HL-60 (cell line): ENCODE data around the gene ADAMTSL3.

Experiments
- CTCF ChIP-seq: IDR thresholded peaks from one replicate; pipeline ENCODE4 v1.5.1; 2011; ENCODE audit warnings: low read length, control low read depth, inconsistent platforms; ENCODE audit not compliant: insufficient read depth
- GABPA ChIP-seq: IDR thresholded peaks from 2 replicates; pipeline ENCODE4 v1.6.1; 2012; ENCODE audit warnings: low read depth
- POLR2AphosphoS5 ChIP-seq: IDR thresholded peaks from 2 replicates; pipeline ENCODE4 v1.6.1; 2012; ENCODE audit warnings: low read depth
- TF ChIP-seq, protein P1 (sequence below): IDR thresholded peaks from 2 replicates; pipeline ENCODE4 v1.6.1; 2012; ENCODE audit warnings: low read depth; ENCODE audit not compliant: insufficient replicate concordance

DNA sequence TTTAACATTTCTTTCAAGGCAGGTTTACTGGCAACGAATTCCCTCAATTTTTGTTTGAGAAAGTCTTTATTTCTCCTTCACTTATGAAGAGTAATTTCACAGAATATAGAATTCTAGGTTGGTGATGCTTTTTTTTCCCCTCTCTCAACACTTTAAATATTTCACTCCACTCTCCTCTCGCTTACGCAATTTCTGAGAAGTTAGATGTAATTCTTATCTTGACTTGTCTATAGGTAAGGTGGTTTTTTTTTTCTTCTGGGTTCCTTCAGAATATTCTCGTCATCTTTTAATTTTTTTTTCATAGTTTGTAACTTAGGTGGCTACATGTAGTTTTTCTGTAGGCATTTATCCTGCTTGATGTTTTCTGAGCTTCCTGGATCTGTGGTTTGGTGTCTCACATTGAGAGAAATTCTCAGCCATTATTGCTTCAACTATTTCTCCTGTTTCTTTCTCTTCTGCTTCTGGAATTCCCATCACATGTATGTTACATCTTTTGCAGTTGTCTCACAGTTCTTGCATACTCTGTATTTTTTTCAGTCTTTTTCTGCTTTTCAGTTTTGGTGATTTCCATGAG, 392.2 kb downstream of the ADAMTSL3 start:
- TF ChIP-seq CTCF (no peak), POLR2AphosphoS5 (no peak), GABPA (no peak)
- TF ChIP-seq, protein P1, sequence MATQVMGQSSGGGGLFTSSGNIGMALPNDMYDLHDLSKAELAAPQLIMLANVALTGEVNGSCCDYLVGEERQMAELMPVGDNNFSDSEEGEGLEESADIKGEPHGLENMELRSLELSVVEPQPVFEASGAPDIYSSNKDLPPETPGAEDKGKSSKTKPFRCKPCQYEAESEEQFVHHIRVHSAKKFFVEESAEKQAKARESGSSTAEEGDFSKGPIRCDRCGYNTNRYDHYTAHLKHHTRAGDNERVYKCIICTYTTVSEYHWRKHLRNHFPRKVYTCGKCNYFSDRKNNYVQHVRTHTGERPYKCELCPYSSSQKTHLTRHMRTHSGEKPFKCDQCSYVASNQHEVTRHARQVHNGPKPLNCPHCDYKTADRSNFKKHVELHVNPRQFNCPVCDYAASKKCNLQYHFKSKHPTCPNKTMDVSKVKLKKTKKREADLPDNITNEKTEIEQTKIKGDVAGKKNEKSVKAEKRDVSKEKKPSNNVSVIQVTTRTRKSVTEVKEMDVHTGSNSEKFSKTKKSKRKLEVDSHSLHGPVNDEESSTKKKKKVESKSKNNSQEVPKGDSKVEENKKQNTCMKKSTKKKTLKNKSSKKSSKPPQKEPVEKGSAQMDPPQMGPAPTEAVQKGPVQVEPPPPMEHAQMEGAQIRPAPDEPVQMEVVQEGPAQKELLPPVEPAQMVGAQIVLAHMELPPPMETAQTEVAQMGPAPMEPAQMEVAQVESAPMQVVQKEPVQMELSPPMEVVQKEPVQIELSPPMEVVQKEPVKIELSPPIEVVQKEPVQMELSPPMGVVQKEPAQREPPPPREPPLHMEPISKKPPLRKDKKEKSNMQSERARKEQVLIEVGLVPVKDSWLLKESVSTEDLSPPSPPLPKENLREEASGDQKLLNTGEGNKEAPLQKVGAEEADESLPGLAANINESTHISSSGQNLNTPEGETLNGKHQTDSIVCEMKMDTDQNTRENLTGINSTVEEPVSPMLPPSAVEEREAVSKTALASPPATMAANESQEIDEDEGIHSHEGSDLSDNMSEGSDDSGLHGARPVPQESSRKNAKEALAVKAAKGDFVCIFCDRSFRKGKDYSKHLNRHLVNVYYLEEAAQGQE, result no peak
